CD4-positive, alpha-beta T cell (primary cell): ENCODE results near the gene SKAP1. TPM values are rescaled to one million over a fixed set of nuclear protein-coding genes. Genes with fewer than 3 reads are reported as not detected.
A peak's percentile ranks its signal among the peaks of the same experiment; 100 is the strongest.

Experiments
- ATAC-seq: fragments of 200-7000 bp; cut with Tn5 transposase; one replicate; pipeline ENCODE4 v1.10.0; 2022; ENCODE audit warnings: mild to moderate bottlenecking; ENCODE audit not compliant: poor library complexity
- CTCF ChIA-PET: fragments of 350-600 bp; sonication (Branson Sonifier 250); formaldehyde crosslinking; loops from one replicate; lab custom pipeline; 2021; ENCODE audit warnings: antibody characterized with exemption, inconsistent platforms; lab: Charles Lee
- POLR2A ChIA-PET: fragments of 350-600 bp; sonication (Branson Sonifier 250); formaldehyde crosslinking; loops from one replicate; lab custom pipeline; 2021; ENCODE audit warnings: antibody characterized with exemption, inconsistent platforms; lab: Charles Lee
- DNase-seq, 14 experiments: peaks; one replicate each; pipeline ENCODE4 v3.0.0-alpha.2; 2013 to 2020; ENCODE audit warnings: mixed read lengths in 2 of 14
- H3K27ac ChIP-seq, 2 donors: one replicate each; pipeline versions ENCODE4 v1.5.1 to v1.7.0; 2013; ENCODE audit warnings: low read length in 2 of 2, low read depth in 1 of 2, mild to moderate bottlenecking in 1 of 2
- H3K27me3 ChIP-seq, 2 experiments: 1 replicate in 1 of 2; 2 replicates in 1 of 2; pipeline versions ENCODE4 v1.6.1 to v1.7.0; 2013; ENCODE audit warnings: low read length in 2 of 2, control low read depth in 1 of 2, mild to moderate bottlenecking in 1 of 2, moderate library complexity in 1 of 2; ENCODE audit not compliant: insufficient read depth in 2 of 2, control insufficient read depth in 1 of 2
- H3K36me3 ChIP-seq: one replicate; pipeline ENCODE4 v1.6.1; 2013; ENCODE audit warnings: low read length, control low read depth; ENCODE audit not compliant: insufficient read depth
- H3K4me1 ChIP-seq: one replicate; pipeline ENCODE4 v1.6.1; 2013; ENCODE audit warnings: low read length, control low read depth; ENCODE audit not compliant: insufficient read depth
- H3K4me3 ChIP-seq: one replicate; pipeline ENCODE4 v1.5.1; 2013; ENCODE audit warnings: mild to moderate bottlenecking, low read length, moderate library complexity
- H3K9me3 ChIP-seq, 2 experiments: 1 replicate in 1 of 2; 2 replicates in 1 of 2; pipeline versions ENCODE4 v1.6.1 to v1.7.0; 2013; ENCODE audit warnings: low read length in 2 of 2, mild to moderate bottlenecking in 2 of 2, control low read depth in 1 of 2, moderate library complexity in 1 of 2; ENCODE audit not compliant: control insufficient read depth in 1 of 2, insufficient read depth in 1 of 2
- H3K27ac Mint-ChIP-seq: one replicate; pipeline ENCODE4 v1.8.0; 2020; ENCODE audit warnings: mixed read lengths
- H3K27me3 Mint-ChIP-seq: one replicate; pipeline ENCODE4 v1.8.0; 2021; ENCODE audit warnings: mixed read lengths
- H3K36me3 Mint-ChIP-seq: one replicate; pipeline ENCODE4 v1.8.0; 2021; ENCODE audit warnings: low read depth, mixed read lengths
- H3K4me1 Mint-ChIP-seq: one replicate; pipeline ENCODE4 v1.8.0; 2021; ENCODE audit warnings: low read depth, mixed read lengths
- H3K4me3 Mint-ChIP-seq: one replicate; pipeline ENCODE4 v1.8.0; 2020; ENCODE audit warnings: mild to moderate bottlenecking, mixed read lengths
- H3K9me3 Mint-ChIP-seq: one replicate; pipeline ENCODE4 v1.8.0; 2020; ENCODE audit warnings: mixed read lengths
- intact Hi-C, 2 experiments: fragments of 100-400 bp; cut with DNase I in 1 of 2; cut with micrococcal nuclease in 1 of 2; formaldehyde crosslinking; loops; one replicate each; pipeline versions ENCODE4 v1.15.1 to v1.9.0; 2023 to 2025; cut with DNase I, micrococcal nuclease
- total RNA-seq, 174 experiments: library from RNA in 2 of 174; stranded (reverse) in 2 of 174; gene quantifications; one replicate each; pipeline ENCODE4 v1.2.3 and lab custom pipeline; 2021 to 2026
- TF ChIP-seq, protein P1 (sequence below): fragments of 200-600 bp; IDR thresholded peaks from one replicate; pipeline ENCODE4 v1.8.0; 2022; ENCODE audit warnings: antibody characterized with exemption, mild to moderate bottlenecking

Gene SKAP1
- total RNA-seq, 2 experiments from 2014 or later, result 92.0 to 95.1 TPM

DNA sequence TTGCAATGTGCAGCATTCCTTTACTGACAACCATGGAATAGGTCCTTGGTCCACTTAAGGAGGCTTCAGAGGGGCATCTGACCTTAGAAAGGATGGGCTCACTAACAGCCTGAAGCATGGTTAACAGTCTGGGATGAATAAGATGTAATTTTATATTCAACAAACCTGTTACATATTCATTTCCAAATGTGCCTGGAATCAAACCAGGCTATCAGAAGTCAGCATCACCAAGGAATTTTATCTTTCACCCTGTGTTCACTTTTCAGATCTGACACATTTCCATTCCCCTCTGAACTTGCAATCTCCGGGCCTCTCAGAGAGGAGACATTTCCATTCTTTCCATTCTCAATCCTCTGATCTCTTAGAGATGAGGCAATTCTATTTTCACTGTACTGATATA is 260.1 kb downstream of the SKAP1 start:
- no peaks in the 10 kb centered on the region for H3K9me3 ChIP-seq
- ATAC-seq, result no peak
- intact Hi-C loops, result no loop called here
- H3K4me1 Mint-ChIP-seq, result peaks cover 36% of the 10 kb centered on the region
- DNase-seq, result no peak
- no peaks in the 10 kb centered on the region for H3K9me3 Mint-ChIP-seq
- POLR2A ChIA-PET, result no interaction called here
- no peaks in the 10 kb centered on the region for H3K27me3 ChIP-seq
- no peak overlapping the region for H3K27ac ChIP-seq
- H3K27ac Mint-ChIP-seq, result peak overlapping the region; percentile 1
- no peaks in the 10 kb centered on the region for H3K27me3 Mint-ChIP-seq
- CTCF ChIA-PET, result no interaction called here
- no peaks in the 10 kb centered on the region for H3K4me1 ChIP-seq
- no peak overlapping the region for H3K4me3 Mint-ChIP-seq
- TF ChIP-seq, protein P1, sequence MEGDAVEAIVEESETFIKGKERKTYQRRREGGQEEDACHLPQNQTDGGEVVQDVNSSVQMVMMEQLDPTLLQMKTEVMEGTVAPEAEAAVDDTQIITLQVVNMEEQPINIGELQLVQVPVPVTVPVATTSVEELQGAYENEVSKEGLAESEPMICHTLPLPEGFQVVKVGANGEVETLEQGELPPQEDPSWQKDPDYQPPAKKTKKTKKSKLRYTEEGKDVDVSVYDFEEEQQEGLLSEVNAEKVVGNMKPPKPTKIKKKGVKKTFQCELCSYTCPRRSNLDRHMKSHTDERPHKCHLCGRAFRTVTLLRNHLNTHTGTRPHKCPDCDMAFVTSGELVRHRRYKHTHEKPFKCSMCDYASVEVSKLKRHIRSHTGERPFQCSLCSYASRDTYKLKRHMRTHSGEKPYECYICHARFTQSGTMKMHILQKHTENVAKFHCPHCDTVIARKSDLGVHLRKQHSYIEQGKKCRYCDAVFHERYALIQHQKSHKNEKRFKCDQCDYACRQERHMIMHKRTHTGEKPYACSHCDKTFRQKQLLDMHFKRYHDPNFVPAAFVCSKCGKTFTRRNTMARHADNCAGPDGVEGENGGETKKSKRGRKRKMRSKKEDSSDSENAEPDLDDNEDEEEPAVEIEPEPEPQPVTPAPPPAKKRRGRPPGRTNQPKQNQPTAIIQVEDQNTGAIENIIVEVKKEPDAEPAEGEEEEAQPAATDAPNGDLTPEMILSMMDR, result no peak
- H3K36me3 ChIP-seq, result peaks cover 63% of the 10 kb centered on the region
- no peak overlapping the region for H3K4me3 ChIP-seq
- peaks cover 74% of the 10 kb centered on the region for H3K36me3 Mint-ChIP-seq

DNA sequence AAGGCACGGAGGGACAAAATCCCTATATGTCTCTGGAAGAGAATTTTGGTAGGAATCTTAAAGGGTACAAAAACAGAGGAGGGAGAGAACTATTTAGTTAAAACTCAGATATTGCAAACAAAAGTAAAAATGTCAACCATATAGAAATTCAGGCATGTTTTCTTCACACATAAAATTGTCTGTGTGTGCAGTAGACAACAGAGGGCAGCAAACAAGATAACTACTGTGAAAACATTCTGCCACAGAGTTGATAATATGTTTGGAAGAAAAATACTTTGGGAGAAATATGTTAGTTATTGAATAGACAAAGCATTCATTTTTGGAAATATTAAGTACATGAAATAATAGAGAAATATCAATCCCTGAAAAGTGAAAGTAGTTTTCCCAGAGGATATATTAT is 266.2 kb downstream of the SKAP1 start:
- H3K27ac Mint-ChIP-seq, result no peak overlapping the region
- TF ChIP-seq, protein P1, result no peak

DNA sequence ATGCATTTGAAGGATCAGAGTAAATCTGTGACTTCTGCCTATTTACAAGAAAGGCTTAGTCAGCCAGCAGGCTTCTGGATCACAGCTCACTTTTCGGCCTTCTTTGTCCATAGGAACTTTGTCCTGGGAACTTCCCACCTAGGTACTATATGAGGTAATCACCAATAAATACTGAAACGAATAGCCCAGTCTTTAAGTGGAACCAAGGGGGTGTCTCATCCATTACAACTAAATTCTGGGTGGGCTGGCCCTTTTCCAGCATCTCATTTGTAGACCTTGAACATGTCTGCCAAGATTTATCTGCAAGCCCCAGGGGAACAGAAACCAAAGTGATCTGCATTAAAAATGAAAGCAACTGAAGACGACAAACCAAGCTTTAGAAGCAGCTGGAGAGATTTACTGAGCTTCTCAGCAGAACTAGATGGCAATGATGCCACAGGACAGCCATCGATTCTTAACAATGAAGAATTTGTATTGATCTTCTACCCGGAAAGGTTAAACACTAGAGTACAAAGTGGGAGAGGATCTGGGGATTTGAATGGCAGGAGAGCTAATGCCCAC is 267.0 kb downstream of the SKAP1 start:
- peaks cover 79% of the 10 kb centered on the region for H3K36me3 Mint-ChIP-seq
- no peaks in the 10 kb centered on the region for H3K27me3 Mint-ChIP-seq
- ChIA-PET CTCF (no interaction called here), POLR2A (no interaction called here)
- no peak overlapping the region for H3K4me3 Mint-ChIP-seq
- H3K4me1 Mint-ChIP-seq, result peaks cover 11% of the 10 kb centered on the region
- H3K27ac ChIP-seq, result no peak overlapping the region
- TF ChIP-seq, protein P1, result no peak
- ATAC-seq (no peak), DNase-seq (no peak)
- intact Hi-C loops, result no loop called here
- no peaks in the 10 kb centered on the region for H3K9me3 Mint-ChIP-seq
- H3K4me1 ChIP-seq, result no peaks in the 10 kb centered on the region
- peaks cover 77% of the 10 kb centered on the region for H3K36me3 ChIP-seq
- no peaks in the 10 kb centered on the region for H3K27me3 ChIP-seq
- H3K4me3 ChIP-seq, result no peak overlapping the region
- peak overlapping the region; percentile 24 for H3K27ac Mint-ChIP-seq
- no peaks in the 10 kb centered on the region for H3K9me3 ChIP-seq

More for the DNA sequence above, 266.2 kb downstream of the SKAP1 start:
- Mint-ChIP-seq H3K27me3 (no peaks in the 10 kb centered on the region), H3K9me3 (no peaks in the 10 kb centered on the region), H3K4me3 (no peak overlapping the region), H3K36me3 (peaks cover 87% of the 10 kb centered on the region), H3K4me1 (peaks cover 11% of the 10 kb centered on the region)
- no peaks in the 10 kb centered on the region for H3K27me3 ChIP-seq
- no peaks in the 10 kb centered on the region for H3K4me1 ChIP-seq
- no peak overlapping the region for H3K27ac ChIP-seq
- no peak overlapping the region for H3K4me3 ChIP-seq
- POLR2A ChIA-PET, result no interaction called here
- CTCF ChIA-PET, result no interaction called here
- no peaks in the 10 kb centered on the region for H3K9me3 ChIP-seq
- ATAC-seq, result no peak
- DNase-seq, result no peak
- intact Hi-C loops, result no loop called here
- peaks cover 77% of the 10 kb centered on the region for H3K36me3 ChIP-seq
